ENCODE data around the gene MKS1.

The MKS1 gene

GRCh38 chr17:58224315-58224714 is 5.3 kb upstream of the MKS1 start:
- Histone ChIP-seq H3K27me3 (replicated peaks; ENCODE audit: control insufficient read depth, insufficient read depth, low read length) (no peaks in the 10 kb centered on the region), H3K36me3 (ENCODE audit: control insufficient read depth, insufficient read depth, low read length) (no peaks in the 10 kb centered on the region), H3K4me3 (replicated peaks; ENCODE audit: low read depth, low read length) (no peak overlapping the region)
- no peak for DNase-seq (ENCODE audit: extremely low read depth, insufficient read length)
- TF ChIP-seq CTCF (IDR thresholded peaks at IDR 0.05; ENCODE audit: insufficient read depth, low read length, poor library complexity, severe bottlenecking): no peak

GRCh38 chr17:58219789-58220183 is 731 bp upstream of the MKS1 start:
- no peak for TF ChIP-seq CTCF (IDR thresholded peaks at IDR 0.05; ENCODE audit: insufficient read depth, low read length, poor library complexity, severe bottlenecking)
- peak overlapping the region; percentile 74 for H3K4me3 ChIP-seq (replicated peaks; ENCODE audit: low read depth, low read length)
- no peaks in the 10 kb centered on the region for H3K27me3 ChIP-seq (replicated peaks; ENCODE audit: control insufficient read depth, insufficient read depth, low read length)
- H3K36me3 ChIP-seq (ENCODE audit: control insufficient read depth, insufficient read depth, low read length): no peaks in the 10 kb centered on the region
- no peak for DNase-seq (ENCODE audit: extremely low read depth, insufficient read length)

GRCh38 chr17:58217766-58218165 is 1.3 kb downstream of the MKS1 start:
- TF ChIP-seq CTCF (IDR thresholded peaks at IDR 0.05; ENCODE audit: insufficient read depth, low read length, poor library complexity, severe bottlenecking): no peak
- no peak for DNase-seq (ENCODE audit: extremely low read depth, insufficient read length)
- Histone ChIP-seq H3K36me3 (ENCODE audit: control insufficient read depth, insufficient read depth, low read length) (no peaks in the 10 kb centered on the region; the same call in none of the 2 replicates), H3K4me3 (replicated peaks; ENCODE audit: low read depth, low read length) (no peak overlapping the region), H3K27me3 (replicated peaks; ENCODE audit: control insufficient read depth, insufficient read depth, low read length) (no peaks in the 10 kb centered on the region)

- Histone ChIP-seq H3K36me3 (ENCODE audit: control insufficient read depth, insufficient read depth, low read length) (peaks cover 2% of the 10 kb centered on the region), H3K4me3 (replicated peaks; ENCODE audit: low read depth, low read length) (no peak overlapping the region), H3K27me3 (replicated peaks; ENCODE audit: control insufficient read depth, insufficient read depth, low read length) (no peaks in the 10 kb centered on the region)
- DNase-seq (ENCODE audit: extremely low read depth, insufficient read length): no peak
- TF ChIP-seq CTCF (IDR thresholded peaks at IDR 0.05; ENCODE audit: insufficient read depth, low read length, poor library complexity, severe bottlenecking): peak; percentile 3
These were observed 3.4 kb downstream of the MKS1 start for GRCh38 chr17:58215685-58216084.

- Histone ChIP-seq H3K36me3 (ENCODE audit: control insufficient read depth, insufficient read depth, low read length) (peaks cover 6% of the 10 kb centered on the region), H3K4me3 (replicated peaks; ENCODE audit: low read depth, low read length) (no peak overlapping the region), H3K27me3 (replicated peaks; ENCODE audit: control insufficient read depth, insufficient read depth, low read length) (no peaks in the 10 kb centered on the region)
- no peak for DNase-seq (ENCODE audit: extremely low read depth, insufficient read length)
- peak; percentile 44 for TF ChIP-seq CTCF (IDR thresholded peaks at IDR 0.05; ENCODE audit: insufficient read depth, low read length, poor library complexity, severe bottlenecking)
These were observed 8.1 kb downstream of the MKS1 start for GRCh38 chr17:58210922-58211321.

GRCh38 chr17:58208344-58208743 is 10.7 kb downstream of the MKS1 start:
- peaks cover 8% of the 10 kb centered on the region for H3K36me3 ChIP-seq (ENCODE audit: control insufficient read depth, insufficient read depth, low read length)
- no peaks in the 10 kb centered on the region for H3K27me3 ChIP-seq (replicated peaks; ENCODE audit: control insufficient read depth, insufficient read depth, low read length)
- TF ChIP-seq CTCF (IDR thresholded peaks at IDR 0.05; ENCODE audit: insufficient read depth, low read length, poor library complexity, severe bottlenecking): no peak
- DNase-seq (ENCODE audit: extremely low read depth, insufficient read length): no peak
- H3K4me3 ChIP-seq (replicated peaks; ENCODE audit: low read depth, low read length): no peak overlapping the region

Measured in GM06990 (cell line).